ENCODE data around the gene STX16.

- TF ChIP-seq, protein P1, sequence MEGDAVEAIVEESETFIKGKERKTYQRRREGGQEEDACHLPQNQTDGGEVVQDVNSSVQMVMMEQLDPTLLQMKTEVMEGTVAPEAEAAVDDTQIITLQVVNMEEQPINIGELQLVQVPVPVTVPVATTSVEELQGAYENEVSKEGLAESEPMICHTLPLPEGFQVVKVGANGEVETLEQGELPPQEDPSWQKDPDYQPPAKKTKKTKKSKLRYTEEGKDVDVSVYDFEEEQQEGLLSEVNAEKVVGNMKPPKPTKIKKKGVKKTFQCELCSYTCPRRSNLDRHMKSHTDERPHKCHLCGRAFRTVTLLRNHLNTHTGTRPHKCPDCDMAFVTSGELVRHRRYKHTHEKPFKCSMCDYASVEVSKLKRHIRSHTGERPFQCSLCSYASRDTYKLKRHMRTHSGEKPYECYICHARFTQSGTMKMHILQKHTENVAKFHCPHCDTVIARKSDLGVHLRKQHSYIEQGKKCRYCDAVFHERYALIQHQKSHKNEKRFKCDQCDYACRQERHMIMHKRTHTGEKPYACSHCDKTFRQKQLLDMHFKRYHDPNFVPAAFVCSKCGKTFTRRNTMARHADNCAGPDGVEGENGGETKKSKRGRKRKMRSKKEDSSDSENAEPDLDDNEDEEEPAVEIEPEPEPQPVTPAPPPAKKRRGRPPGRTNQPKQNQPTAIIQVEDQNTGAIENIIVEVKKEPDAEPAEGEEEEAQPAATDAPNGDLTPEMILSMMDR (IDR thresholded peaks at IDR 0.05): no peak
- no peak for TF ChIP-seq POLR2AphosphoS5 (IDR thresholded peaks at IDR 0.05)
These were observed 72.5 kb downstream of the STX16 start for GRCh38 chr20:58723628-58723984.
